Mesenchymal stem cell (in vitro differentiated cells and primary cell): ENCODE measurements around the gene BABAM2.

Source experiments
- DNase-seq: peaks from one replicate; pipeline ENCODE4 v3.0.0-alpha.2; 2013
- H2AFZ ChIP-seq: one replicate; pipeline ENCODE4 v1.6.1; 2013; ENCODE audit warnings: low read depth, mild to moderate bottlenecking, control low read depth, inconsistent platforms, low read length, moderate library complexity
- H2AK5ac ChIP-seq: 2 replicates; pipeline ENCODE4 v1.6.1; 2013; ENCODE audit warnings: low read length, moderate library complexity, mild to moderate bottlenecking, inconsistent platforms; ENCODE audit not compliant: severe bottlenecking
- H2BK120ac ChIP-seq: one replicate; pipeline ENCODE4 v1.6.1; 2013; ENCODE audit warnings: low read depth, mild to moderate bottlenecking, inconsistent platforms, low read length, moderate library complexity
- H2BK12ac ChIP-seq, 2 experiments: one replicate each; pipeline ENCODE4 v1.6.1; 2013; ENCODE audit warnings: inconsistent platforms in 2 of 2, low read length in 2 of 2, mild to moderate bottlenecking in 2 of 2, moderate library complexity in 2 of 2, control low read depth in 1 of 2
- H2BK15ac ChIP-seq: one replicate; pipeline ENCODE4 v1.6.1; 2013; ENCODE audit warnings: mild to moderate bottlenecking, low read depth, inconsistent platforms; ENCODE audit not compliant: poor library complexity, severe bottlenecking
- H2BK5ac ChIP-seq: 2 replicates; pipeline ENCODE4 v1.6.1; 2013; ENCODE audit warnings: low read depth, mild to moderate bottlenecking, low read length, control low read depth, inconsistent platforms; ENCODE audit not compliant: poor library complexity, severe bottlenecking
- H3K14ac ChIP-seq, 2 experiments: one replicate each; pipeline ENCODE4 v1.6.1; 2013; ENCODE audit warnings: inconsistent platforms in 2 of 2, low read length in 2 of 2, control low read depth in 1 of 2, mild to moderate bottlenecking in 1 of 2, moderate library complexity in 1 of 2
- H3K18ac ChIP-seq, 2 experiments: one replicate each; pipeline ENCODE4 v1.6.1; 2013; ENCODE audit warnings: inconsistent platforms in 2 of 2, low read length in 2 of 2, control low read depth in 1 of 2, low read depth in 1 of 2, mild to moderate bottlenecking in 1 of 2
- H3K23ac ChIP-seq, 2 experiments: one replicate each; pipeline ENCODE4 v1.6.1; 2013; ENCODE audit warnings: inconsistent platforms in 2 of 2, low read length in 2 of 2, mild to moderate bottlenecking in 2 of 2, moderate library complexity in 2 of 2, control low read depth in 1 of 2
- H3K27ac ChIP-seq: 2 replicates; pipeline ENCODE4 v1.5.1; 2013; ENCODE audit warnings: mild to moderate bottlenecking, moderate library complexity, low read length, control low read depth, inconsistent platforms; ENCODE audit not compliant: poor library complexity, severe bottlenecking
- H3K27me3 ChIP-seq, 2 experiments: 2 replicates each; pipeline versions ENCODE4 v1.6.1 to v1.7.0; 2013; ENCODE audit warnings: low read length in 2 of 2, mild to moderate bottlenecking in 2 of 2, moderate library complexity in 2 of 2, control low read depth in 1 of 2, inconsistent platforms in 1 of 2; ENCODE audit not compliant: control insufficient read depth in 1 of 2, insufficient read depth in 1 of 2
- H3K36me3 ChIP-seq, 2 experiments: 2 replicates each; pipeline versions ENCODE4 v1.6.1 to v1.7.0; 2013; ENCODE audit warnings: low read length in 2 of 2, control low read depth in 1 of 2, inconsistent platforms in 1 of 2, low read depth in 1 of 2, mild to moderate bottlenecking in 1 of 2; ENCODE audit not compliant: insufficient read depth in 2 of 2, control insufficient read depth in 1 of 2
- H3K4ac ChIP-seq, 2 experiments: one replicate each; pipeline ENCODE4 v1.6.1; 2013; ENCODE audit warnings: inconsistent platforms in 2 of 2, low read length in 2 of 2, mild to moderate bottlenecking in 2 of 2, moderate library complexity in 2 of 2, control low read depth in 1 of 2, low read depth in 1 of 2
- H3K4me1 ChIP-seq: 2 replicates; pipeline ENCODE4 v1.6.1; 2013; ENCODE audit warnings: low read depth, low read length, control low read depth; ENCODE audit not compliant: control insufficient read depth, insufficient read depth
- H3K4me2 ChIP-seq: 2 replicates; pipeline ENCODE4 v1.6.1; 2013; ENCODE audit warnings: low read length, mild to moderate bottlenecking, inconsistent platforms; ENCODE audit not compliant: poor library complexity, severe bottlenecking
- H3K4me3 ChIP-seq, 2 experiments: 2 replicates each; pipeline versions ENCODE4 v1.5.1 to v1.7.0; 2013; ENCODE audit warnings: low read length in 2 of 2, mild to moderate bottlenecking in 2 of 2, control low read depth in 1 of 2, low read depth in 1 of 2; ENCODE audit not compliant: insufficient read depth in 1 of 2
- H3K79me1 ChIP-seq: replicated peaks from 2 replicates; pipeline ENCODE4 v1.6.1; 2013; ENCODE audit warnings: mild to moderate bottlenecking, control low read depth, low read length, inconsistent platforms; ENCODE audit not compliant: poor library complexity, severe bottlenecking
- H3K9ac ChIP-seq: 2 replicates; pipeline ENCODE4 v1.7.0; 2013; ENCODE audit warnings: mild to moderate bottlenecking, low read length, moderate library complexity
- H3K9me3 ChIP-seq: 2 replicates; pipeline ENCODE4 v1.7.0; 2013; ENCODE audit warnings: mild to moderate bottlenecking, low read length; ENCODE audit not compliant: control insufficient read depth
- H4K8ac ChIP-seq: one replicate; pipeline ENCODE4 v1.6.1; 2013; ENCODE audit warnings: inconsistent platforms, mild to moderate bottlenecking, low read length, moderate library complexity
- H4K91ac ChIP-seq: one replicate; pipeline ENCODE4 v1.6.1; 2013; ENCODE audit warnings: mild to moderate bottlenecking, low read length, inconsistent platforms
- WGBS: methylation state at CpG from one replicate; pipeline ENCODE4 v1.1.7; 2013; ENCODE audit warnings: mixed read lengths; 5-methylcytosine and 5-hydroxymethylcytosine counted together

BABAM2 gene

GRCh38 chr2:28346587-28346986 lies 456.1 kb downstream of the BABAM2 start:
- H2BK12ac ChIP-seq = peak overlapping the region; percentile 44 to 98
- no peak overlapping the region for H2BK120ac ChIP-seq
- DNase-seq = peak; percentile 82
- H4K8ac ChIP-seq = peak overlapping the region; percentile 66
- no peak overlapping the region for H3K27ac ChIP-seq
- H2BK5ac ChIP-seq = no peak overlapping the region
- H3K4me3 ChIP-seq = no peak overlapping the region
- no peak overlapping the region for H3K14ac ChIP-seq
- no peak overlapping the region for H3K9ac ChIP-seq
- H3K23ac ChIP-seq = no peak overlapping the region
- H3K79me1 ChIP-seq = no peaks in the 10 kb centered on the region
- H3K18ac ChIP-seq = peak overlapping the region in 1 of 2 experiments; percentile 61
- no peak overlapping the region for H2AK5ac ChIP-seq
- H3K4me2 ChIP-seq = no peak overlapping the region
- peak overlapping the region; percentile 23 for H4K91ac ChIP-seq
- H2AFZ ChIP-seq = no peak overlapping the region
- no peaks in the 10 kb centered on the region for H3K9me3 ChIP-seq
- peaks cover 10% of the 10 kb centered on the region for H3K4me1 ChIP-seq
- H3K27me3 ChIP-seq = no peaks in the 10 kb centered on the region
- no peaks in the 10 kb centered on the region for H3K36me3 ChIP-seq
- H3K4ac ChIP-seq = peak overlapping the region; percentile 57 to 65
- no peak overlapping the region for H2BK15ac ChIP-seq
- WGBS = 22% methylated on average over 6 of the region's 6 CpGs

GRCh38 chr2:28347193-28347592 lies 456.7 kb downstream of the BABAM2 start:
- Histone ChIP-seq H3K23ac (no peak overlapping the region), H2BK120ac (no peak overlapping the region), H2AFZ (no peak overlapping the region), H3K4me2 (no peak overlapping the region), H3K14ac (no peak overlapping the region), H2AK5ac (no peak overlapping the region), H4K91ac (peak overlapping the region; percentile 23), H3K9me3 (no peaks in the 10 kb centered on the region), H3K9ac (no peak overlapping the region), H4K8ac (peak overlapping the region; percentile 28), H3K27me3 (no peaks in the 10 kb centered on the region), H3K18ac (peak overlapping the region; percentile 37 to 61), H3K36me3 (no peaks in the 10 kb centered on the region), H2BK12ac (peak overlapping the region; percentile 29 to 98), H3K4me1 (peaks cover 9% of the 10 kb centered on the region), H3K27ac (no peak overlapping the region), H2BK15ac (no peak overlapping the region), H3K79me1 (no peaks in the 10 kb centered on the region), H3K4ac (peak overlapping the region in 1 of 2 experiments; percentile 57), H3K4me3 (no peak overlapping the region), H2BK5ac (no peak overlapping the region)
- WGBS = 93% methylated on average over 5 of the region's 6 CpGs
- DNase-seq = no peak

GRCh38 chr2:28347596-28347995 lies 457.1 kb downstream of the BABAM2 start:
- Histone ChIP-seq H3K27ac (no peak overlapping the region), H2BK12ac (peak overlapping the region; percentile 29 to 75), H3K9me3 (no peaks in the 10 kb centered on the region), H4K91ac (peak overlapping the region; percentile 30), H4K8ac (no peak overlapping the region), H3K36me3 (no peaks in the 10 kb centered on the region), H3K4ac (no peak overlapping the region), H3K23ac (no peak overlapping the region), H3K79me1 (no peaks in the 10 kb centered on the region), H2AK5ac (no peak overlapping the region), H3K4me2 (no peak overlapping the region), H3K27me3 (no peaks in the 10 kb centered on the region), H2AFZ (no peak overlapping the region), H2BK15ac (peak overlapping the region; percentile 15), H3K4me1 (peaks cover 9% of the 10 kb centered on the region), H2BK120ac (no peak overlapping the region), H3K4me3 (peak overlapping the region in 1 of 2 experiments; percentile 15), H3K9ac (peak overlapping the region; percentile 71), H2BK5ac (no peak overlapping the region), H3K14ac (peak overlapping the region in 1 of 2 experiments; percentile 19), H3K18ac (peak overlapping the region; percentile 37 to 40)
- WGBS = 89% methylated on average over 8 of the region's 9 CpGs
- DNase-seq = no peak

- Histone ChIP-seq H2BK15ac (peak overlapping the region; percentile 15), H2BK5ac (no peak overlapping the region), H2AFZ (no peak overlapping the region), H3K79me1 (no peaks in the 10 kb centered on the region), H3K4me1 (peaks cover 10% of the 10 kb centered on the region), H3K9me3 (no peaks in the 10 kb centered on the region), H4K8ac (peak overlapping the region; percentile 20), H3K4ac (no peak overlapping the region), H3K27ac (no peak overlapping the region), H3K27me3 (no peaks in the 10 kb centered on the region), H2BK12ac (peak overlapping the region; percentile 29 to 75), H4K91ac (peak overlapping the region; percentile 63), H3K36me3 (no peaks in the 10 kb centered on the region), H3K9ac (peak overlapping the region; percentile 71), H3K14ac (peak overlapping the region in 1 of 2 experiments; percentile 19), H3K4me2 (no peak overlapping the region), H3K4me3 (no peak overlapping the region), H3K18ac (peak overlapping the region in 1 of 2 experiments; percentile 40), H3K23ac (no peak overlapping the region), H2BK120ac (no peak overlapping the region), H2AK5ac (no peak overlapping the region)
- no peak for DNase-seq
- WGBS = 94% methylated on average over 10 of the region's 10 CpGs
These were observed 457.6 kb downstream of the BABAM2 start for GRCh38 chr2:28348149-28348567.
